ENCODE measurements around the gene GJB3.
"Not testable (repeated sequence)": the region's sequence is repeated elsewhere in the genome, so short reads cannot be mapped to it uniquely, and the experiment has no call there.

The GJB3 gene

DNA sequence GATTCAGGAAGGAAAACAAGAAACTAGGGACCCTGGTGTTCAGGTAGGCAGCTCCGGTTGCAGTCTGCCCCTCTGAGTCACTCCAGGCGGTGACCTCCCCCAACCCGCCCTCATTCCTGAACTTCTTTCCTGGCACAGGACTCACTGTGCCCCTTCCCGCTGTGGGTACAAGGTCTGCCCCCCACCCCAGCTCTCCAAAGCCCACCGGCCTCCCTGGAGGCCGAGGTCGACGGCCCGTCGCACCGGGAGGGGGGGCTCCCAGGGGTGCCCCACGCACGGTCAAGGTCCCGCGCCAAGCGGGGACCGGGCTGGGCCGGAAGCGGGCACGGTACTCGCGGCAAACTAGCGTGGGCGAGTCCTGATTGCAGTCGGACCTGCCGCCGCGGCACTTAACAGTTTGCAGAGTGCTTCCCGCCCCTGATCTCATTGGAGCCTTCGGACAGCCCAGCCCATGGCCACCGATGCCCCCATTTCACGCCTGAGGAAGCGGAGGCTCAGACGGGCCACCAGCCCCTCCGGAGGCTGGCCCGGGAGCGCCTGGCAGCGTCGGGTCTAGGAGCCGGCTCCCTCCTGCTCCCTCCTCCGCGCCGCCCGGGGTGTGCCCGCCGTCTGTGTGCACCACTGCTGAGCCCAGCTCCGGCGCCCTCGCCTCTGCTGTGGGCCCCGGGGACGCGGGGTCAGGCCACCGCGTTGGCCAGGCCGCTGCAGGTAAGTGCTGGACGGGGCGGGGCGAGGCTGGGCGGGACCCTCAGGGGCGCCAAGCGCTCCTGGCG, at the start of gene GJB3:
Gene GJB3 (plus strand): TSS at position 144 of the 773 bp plus-strand sequence. CDS start 3,549 bp downstream, outside the sequence.
- DNase-seq: no peak

DNA sequence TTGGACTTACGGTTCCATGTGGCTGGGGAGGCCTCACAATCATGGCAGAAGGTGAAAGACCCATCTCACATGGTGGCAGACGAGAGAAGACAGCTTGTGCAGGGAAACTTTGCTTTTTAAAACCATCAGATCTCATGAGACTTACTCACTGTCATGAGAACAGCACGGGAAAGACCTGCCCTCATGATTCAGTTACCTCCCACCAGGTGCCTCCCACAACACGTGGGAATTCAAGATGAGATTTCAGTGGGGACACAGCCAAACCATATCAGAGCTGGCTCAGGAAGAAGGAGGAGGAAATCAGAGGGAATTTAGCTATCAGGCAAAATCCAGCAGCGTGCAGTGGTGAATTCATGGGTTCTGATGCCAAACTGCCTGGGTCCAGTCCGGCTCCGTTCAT, 48.2 kb upstream of the GJB3 start:
- not testable (repeated sequence) for DNase-seq

DNA sequence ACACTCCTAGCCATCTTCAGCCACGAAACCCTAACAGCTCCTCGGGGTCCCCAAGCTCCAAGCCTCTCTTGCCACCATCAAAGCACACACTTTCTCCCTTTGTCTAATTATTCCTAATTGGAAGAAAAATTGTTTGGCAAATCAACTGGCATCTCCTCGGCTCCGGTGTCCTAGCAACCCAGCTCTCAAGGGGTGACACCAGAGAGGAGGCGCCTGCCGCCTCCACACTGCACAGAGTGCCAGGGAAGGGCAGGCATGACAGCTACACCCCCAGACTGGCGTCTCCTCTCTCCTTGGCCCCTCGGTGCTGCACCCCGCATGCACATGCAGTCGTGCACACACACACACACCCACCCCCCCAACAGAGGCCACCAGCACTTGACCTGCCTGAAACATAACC, 44.3 kb upstream of the GJB3 start:
- no peak for DNase-seq

DNA sequence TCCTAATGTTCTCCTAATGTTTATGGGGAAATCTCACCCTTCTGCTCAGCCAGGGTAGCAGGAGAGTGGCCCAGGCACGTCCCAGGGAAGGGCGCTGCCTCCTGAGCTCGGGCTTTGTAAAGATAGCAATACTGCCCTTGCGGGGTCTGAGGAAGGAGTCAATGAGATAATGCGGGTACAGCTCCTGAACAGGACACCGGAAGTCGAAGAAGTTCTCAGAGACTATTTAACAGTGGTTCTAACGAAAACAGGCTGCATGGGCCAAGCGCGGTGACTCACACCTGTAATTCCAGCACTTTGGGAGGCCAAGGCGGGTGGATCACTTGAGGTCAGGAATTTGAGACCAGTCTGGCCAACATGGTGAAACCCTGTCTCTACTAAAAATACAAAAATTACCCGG, 43.8 kb upstream of the GJB3 start:
- not testable (repeated sequence) for DNase-seq

DNA sequence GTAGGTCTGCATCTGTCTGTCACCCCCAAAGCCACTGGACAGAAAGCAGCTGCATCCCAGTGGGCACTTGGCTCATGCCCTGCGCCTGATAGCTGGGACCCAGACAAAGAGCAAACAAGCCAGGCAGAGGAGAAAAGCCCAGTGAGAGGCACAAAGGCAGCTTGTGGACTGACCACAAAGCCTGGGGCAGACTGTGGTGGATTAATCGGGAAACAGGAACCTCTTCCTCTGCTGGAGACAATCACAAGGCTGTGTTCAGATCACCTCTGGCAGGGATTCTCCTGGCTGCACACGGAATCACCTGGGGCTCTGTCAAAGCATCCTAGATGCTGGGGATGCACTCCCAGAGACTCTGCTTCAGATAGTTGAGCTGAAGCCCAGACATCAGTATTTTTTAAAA, 41.4 kb upstream of the GJB3 start:
- DNase-seq: no peak

DNA sequence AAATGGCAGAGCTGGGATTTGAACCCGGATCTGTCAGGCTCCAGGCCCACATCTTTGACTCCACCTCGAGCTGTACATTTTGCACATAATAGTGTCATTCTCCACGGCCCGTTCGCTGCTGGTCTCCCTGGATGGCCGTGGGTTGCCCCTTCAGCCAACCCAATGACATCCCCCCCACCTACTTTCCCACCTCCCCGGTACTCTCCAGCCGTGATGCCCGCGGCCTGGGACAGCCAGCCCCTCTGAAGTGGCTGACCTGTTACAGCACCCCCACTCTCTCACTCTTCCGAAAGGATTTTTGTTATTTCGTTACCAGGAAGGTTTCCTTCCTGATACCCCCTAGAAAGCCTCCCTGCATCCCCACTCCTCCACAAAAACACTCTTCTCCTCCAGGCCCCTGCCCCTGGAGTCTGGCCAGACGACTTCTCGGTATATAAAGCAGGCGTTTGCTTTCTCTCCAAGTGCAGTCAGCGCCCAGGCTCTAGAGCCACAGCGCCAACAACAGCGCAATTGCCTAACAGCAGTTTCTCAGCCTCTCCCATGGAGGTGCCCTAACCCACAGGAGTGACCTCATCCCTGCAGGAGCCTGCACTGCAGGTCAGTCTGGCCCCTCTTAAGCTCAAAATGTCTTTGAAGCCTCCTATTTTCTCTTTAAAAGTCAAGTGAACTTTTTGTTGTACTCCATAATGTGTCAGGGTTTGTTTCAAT, 40.7 kb upstream of the GJB3 start:
- DNase-seq: no peak

DNA sequence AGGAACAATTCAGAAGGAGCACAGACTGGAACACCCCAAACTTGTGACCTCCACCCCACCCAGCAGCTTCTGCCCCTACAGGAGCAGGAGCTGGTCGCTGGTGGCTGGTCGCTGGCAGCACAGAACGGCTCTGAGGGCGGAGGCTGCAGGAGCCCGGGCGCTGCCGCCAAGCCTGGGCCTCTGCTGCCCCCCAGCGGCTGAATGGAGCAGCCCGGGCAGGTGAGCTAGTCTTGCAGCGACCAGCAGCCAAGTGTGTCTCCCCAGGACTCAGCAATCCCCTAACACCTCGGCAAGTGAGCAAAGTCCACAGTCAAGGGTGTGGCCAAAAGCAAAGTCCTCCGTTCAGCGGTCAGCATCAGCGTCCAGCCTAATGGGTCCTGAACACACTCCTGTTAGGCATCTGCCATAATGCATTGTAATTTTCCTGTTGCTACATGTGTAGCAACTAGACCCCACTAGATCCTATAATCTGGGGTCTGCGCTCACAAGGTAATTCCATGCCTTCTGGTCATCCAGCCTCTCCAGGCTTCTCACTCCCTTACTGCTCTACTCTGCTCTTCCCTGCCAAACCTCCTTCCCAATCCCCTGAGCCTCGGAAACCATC, 38.2 kb upstream of the GJB3 start:
- peak; percentile 89 for DNase-seq

DNA sequence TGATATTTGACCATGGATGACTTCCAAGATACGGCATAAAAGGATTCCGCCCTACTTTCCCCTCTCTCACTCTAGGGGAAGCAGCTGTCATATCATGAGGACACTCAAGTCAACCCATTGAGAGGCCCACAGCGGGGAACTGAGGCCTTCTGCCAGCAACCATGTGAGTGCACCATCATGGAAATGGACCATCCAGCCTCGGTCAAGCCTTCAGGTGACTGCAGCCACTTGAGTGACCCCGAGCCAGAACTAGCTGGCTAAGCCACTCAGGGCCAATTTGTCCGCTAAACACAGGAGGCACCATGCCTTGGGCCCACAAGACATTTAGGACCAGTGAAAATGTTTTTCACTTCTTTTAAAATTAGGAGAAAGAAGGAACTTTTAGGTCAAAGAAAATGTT, 37.2 kb upstream of the GJB3 start:
- no peak for DNase-seq

DNA sequence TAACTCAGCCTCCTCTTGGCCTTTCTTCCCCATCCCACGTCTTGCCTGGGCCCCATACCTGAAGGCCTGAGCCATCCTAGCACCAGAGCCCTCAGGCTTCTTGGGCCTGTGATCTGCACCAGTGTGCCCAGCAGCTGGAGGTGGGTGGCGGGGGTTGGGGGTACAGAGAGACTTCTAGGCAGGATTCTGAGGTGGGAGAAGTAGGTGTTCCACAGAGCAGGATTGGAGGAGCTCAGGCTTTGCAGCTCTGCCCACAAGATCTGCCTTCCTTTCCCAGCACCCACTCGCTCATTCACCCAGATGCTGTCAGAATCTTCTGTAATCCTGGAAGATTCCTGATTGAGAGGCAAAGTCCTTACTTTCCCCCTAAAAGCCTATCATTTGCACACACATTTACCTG, 36.2 kb upstream of the GJB3 start:
- DNase-seq: no peak

DNA sequence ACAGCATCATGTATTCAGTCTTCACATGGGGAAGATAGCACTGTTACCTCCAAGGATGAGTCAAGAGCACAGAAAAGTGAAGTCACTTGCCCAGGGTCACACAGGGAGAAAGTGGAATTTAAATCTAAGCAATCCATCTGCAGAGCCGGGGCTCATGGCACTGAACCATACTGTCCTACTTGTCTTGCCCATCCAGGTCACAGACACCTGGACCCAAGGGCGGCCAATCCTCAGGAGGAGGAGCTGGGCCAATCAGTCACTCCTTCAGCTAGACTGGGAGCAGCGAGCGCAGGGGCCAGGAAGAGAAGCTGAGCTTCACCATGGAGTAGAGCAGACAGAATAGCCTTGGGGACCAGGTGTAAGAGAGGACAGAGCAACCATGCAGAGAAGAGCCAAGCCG, 35.3 kb upstream of the GJB3 start:
- DNase-seq: no peak

DNA sequence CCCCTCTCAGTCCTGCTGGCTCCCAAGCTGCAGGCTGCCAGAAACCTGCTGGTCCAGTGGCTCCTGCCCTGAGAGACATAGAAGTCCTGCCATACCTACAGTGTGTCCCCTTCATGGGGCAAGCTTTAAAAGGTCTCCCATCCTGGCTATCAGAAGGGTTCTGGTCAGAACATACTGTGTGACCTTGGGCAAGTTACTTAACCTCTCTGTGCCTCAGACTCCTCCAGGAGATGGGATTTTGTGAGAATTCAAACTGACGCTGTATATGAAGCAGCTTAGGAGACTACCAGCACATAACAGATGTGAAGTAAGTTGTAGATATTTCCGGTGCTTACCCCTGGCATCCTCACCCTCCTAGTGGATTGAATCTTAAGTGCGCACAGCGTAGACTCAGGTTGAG, 34.9 kb upstream of the GJB3 start:
- DNase-seq: no peak

DNA sequence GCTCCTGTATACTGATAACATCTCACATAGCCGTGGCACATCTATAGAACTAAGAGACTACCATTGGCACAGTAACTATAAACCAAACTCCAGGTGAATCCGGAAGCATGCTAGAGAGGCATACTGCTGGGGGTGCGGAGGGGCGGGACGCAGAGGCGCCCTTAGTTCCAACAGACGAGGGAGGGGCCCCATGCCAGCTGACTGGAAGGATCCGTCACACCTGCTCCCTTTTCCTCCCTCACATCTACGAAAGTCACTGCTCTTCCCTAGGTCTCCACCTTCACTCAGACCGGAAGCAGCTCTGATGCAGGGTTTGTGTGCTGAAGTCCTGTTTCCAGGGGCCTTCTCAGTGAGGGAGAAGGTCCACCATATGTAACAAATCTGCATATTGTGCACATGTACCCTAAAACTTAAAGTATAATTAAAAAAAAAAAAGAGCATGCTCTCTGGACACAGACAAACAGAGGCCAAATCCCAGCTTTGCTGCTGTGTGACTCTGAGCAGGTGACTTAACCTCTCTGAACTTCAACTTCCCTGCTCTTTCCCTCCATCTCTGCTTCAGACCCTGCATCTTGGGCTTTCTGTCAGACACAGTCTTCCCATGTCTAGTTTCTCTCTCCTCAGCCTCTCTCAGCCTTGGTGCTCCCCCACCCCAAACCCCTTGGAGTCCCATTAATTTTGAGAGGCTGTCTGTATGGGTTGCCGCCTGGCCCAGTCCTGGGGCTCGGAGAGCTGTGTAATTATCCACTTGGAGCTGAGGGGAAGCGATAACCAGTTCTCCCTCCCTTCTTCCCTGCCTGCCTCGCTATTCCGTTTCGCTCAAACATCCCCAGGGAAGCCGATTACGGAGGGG, 34.0 kb upstream of the GJB3 start:
- no peak for DNase-seq

DNA sequence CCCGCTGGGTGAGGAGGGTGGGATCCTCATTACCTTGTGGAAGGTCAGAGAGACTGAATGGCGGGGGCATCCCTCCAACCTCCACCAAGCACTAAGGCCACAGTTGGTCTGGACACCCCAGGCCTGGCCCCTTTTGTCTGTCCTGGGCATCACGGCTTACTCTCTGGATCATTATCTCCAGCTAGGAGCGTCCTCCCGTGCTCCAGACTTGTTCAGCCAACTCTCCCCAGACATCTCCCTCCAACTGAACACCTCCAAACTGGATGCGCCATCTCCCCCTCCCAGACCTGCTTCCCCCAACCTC, 33.4 kb upstream of the GJB3 start:
- no peak for DNase-seq

DNA sequence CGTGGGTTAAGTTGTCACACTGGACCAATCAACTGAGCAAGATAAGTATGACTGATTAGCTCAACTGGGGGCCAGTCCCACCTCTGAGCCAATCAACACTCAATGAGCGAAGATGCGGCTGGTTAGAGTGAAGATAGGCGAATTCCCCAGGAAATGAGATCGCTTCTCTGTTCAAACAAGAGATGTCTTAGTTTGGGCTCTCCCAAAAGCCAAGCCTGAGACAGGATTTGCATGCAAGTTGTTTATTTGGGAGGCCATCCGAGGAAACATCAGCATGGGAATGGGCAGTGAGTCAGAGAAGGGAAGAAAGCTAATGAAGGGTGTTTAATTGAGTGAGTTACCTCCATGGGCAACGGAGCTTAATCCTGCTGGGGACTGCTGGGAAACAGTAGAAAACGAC, 31.0 kb upstream of the GJB3 start:
- no peak for DNase-seq

DNA sequence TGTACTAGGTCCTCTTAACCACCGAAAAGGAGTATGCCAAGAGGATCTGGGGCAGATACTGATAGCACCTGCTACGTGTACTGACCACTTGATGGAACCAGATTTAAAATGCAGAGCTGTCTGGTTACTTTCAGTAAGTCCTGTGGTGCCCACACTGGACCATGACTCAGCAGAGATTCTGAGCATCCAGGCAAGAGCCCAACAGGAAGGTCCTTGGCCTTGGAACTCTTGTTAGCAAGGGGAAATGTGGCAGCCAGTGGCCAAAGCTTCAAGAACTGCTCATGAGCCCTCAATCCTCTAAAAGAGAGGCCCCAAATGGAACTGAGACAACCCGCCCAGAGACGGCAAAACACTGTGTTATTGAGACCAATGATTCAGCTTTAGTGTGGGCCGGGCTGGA, 30.4 kb upstream of the GJB3 start:
- DNase-seq: no peak

DNA sequence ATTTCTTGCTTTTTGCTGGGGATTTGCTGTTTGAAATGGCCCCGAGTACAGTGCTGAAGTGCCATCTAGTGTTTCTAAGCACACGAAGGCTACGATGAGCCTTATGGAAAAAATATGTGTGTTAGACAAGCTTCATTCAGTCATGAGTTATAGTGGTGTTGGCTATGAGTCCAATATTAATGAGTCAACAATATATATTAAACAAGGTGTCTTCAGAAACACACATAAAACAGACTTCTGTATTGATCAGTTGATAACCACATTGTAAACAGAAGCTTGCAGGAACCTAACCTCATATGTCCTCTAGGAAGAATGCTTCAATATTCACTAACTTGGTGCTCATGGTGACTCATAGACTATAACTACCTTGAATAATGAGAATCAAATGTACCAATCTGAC, 27.9 kb upstream of the GJB3 start:
- no peak for DNase-seq

DNA sequence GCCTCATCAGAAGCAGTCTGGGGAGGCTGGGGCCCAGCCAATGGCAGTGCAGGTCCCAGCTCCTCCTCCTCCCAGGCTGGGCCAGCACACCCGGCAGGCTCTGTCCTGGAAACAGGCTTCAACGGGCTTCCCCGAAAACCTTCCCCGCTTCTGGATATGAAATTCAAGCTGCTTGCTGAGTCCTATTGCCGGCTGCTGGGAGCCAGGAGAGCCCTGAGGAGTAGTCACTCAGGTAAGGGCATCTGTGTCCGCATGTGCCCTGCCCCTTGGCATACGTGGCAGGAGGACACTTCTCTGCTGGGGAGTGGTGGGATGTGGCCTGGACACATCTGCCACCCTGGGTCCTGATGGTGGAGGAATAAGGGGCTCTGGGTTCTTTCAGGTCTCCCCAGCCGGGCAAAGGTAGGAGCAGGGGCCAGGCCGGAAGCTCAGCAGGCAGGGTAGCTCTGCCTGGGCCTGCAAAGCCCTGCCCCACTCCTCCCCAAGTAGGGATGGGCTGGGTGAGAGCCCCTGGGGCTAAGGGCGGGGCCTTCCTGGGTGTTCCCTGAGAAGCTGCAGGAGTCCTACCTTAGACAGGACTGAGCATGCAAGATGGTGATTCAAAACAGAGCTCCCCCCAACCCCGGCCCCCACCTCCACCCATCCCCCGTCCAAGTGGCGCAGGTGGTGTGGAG, 25.9 kb upstream of the GJB3 start, which contains the start of gene GJB5:
Gene GJB5 (plus strand): TSS at position 84 of the 674 bp plus-strand sequence. CDS start 2,284 bp downstream, outside the sequence.
- DNase-seq: no peak

DNA sequence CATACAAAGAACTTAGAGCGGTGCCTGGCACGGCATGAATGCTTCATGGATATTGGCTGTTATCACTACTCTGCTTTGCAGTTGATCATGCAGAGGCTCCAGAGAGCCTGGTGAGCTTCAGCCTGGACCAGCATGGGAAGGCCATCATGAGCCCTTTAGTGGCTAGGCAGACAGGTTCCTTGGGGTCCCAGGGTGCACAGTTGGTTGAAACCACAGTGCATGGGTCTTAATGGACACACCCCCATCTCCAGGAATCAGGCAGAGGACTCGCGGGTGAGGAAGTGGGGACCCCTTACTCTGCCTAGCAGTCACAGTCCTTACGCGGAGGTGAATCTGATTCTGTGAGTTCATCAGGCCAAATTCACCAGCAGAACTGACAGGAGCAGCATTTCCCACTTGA, 25.1 kb upstream of the GJB3 start:
- DNase-seq: no peak

DNA sequence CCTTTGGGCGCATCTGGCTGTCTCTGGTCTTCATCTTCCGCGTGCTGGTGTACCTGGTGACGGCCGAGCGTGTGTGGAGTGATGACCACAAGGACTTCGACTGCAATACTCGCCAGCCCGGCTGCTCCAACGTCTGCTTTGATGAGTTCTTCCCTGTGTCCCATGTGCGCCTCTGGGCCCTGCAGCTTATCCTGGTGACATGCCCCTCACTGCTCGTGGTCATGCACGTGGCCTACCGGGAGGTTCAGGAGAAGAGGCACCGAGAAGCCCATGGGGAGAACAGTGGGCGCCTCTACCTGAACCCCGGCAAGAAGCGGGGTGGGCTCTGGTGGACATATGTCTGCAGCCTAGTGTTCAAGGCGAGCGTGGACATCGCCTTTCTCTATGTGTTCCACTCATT, 23.6 kb upstream of the GJB3 start:
- no peak for DNase-seq

DNA sequence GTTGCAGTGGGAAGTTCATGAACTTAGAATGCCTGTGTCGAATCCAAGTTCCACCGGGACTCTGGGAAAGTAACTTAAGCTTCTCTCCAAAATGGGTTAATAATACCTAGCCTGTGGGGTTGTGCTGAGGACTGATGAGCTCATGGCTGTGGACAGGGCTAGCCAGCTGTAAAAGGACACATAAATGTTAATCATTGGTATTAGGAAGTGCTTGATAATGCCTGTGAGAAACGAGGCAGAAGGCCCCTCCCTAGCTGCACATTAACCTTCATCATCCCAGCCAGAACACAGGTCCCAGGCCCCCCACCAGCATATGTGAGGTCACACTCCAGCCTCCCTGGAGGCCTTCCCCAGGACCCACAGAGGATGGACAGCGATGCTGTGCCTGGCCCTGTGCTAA, 22.3 kb upstream of the GJB3 start:
- DNase-seq: no peak

DNA sequence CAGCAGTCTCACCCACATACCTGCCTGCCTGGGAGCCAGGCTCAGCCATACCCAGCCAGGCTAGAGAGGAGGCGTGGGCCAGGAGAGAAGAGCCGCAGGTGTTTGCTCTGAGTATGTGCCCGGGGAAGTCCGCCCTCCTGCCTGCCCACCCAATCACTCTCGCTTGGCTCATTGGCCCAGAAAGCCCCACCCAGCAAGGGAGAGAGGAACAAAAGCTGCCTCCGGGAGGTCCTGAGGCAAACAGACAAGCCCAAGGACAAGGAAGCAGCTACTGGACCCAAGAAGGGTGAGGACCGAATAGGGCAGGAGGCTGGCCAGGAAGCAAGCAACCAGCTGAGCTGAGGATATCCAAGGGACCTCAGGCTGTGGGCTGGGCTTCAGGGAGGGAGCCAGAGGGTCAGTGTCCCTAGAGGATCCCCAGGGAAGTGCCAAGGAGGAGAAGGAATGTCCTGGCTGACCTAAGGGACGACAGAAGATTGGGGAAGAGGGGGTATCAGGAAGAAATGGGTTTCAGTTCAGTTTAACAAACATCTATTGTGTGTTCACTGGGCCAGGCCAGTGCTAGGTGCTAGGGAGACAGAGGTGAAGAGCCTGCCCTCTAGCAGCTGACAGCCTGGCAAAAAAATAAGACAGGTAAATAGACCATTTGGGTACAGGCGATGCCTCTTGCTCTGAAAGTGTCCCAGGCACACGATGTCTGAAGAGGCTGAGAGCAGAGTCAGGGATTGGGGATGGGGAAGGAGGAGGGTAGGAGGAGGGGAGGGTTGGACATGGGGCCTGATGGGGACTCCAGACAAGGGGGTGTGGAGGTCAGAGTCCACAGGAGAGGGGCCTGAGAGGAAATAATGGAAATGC, 21.3 kb upstream of the GJB3 start, which contains the start of gene GJB4:
Gene GJB4 (plus strand): TSS at position 238 of the 855 bp plus-strand sequence. CDS start 1,515 bp downstream, outside the sequence.
- DNase-seq: no peak
